ENCODE measurements around the gene EHD4. TPM values are rescaled to one million over a fixed set of nuclear protein-coding genes. Genes with fewer than 3 reads are reported as not detected.

EHD4 gene
- total RNA-seq, 1 donor from 2014 or later = 42.6 TPM

- H3K27ac Mint-ChIP-seq = no peak overlapping the region
- POLR2A ChIA-PET = no interaction called here
- DNase-seq (no peak), ATAC-seq (ENCODE audit: low read depth) (no peak)
- TF ChIP-seq CTCF (IDR thresholded peaks at IDR 0.05) = no peak
- CTCF ChIA-PET = no interaction called here
- H3K9me3 Mint-ChIP-seq = no peaks in the 10 kb centered on the region
- H3K36me3 Mint-ChIP-seq (ENCODE audit: low read depth) = no peaks in the 10 kb centered on the region
- intact Hi-C loops (cut with micrococcal nuclease) = no loop called here
- peaks cover 11% of the 10 kb centered on the region for H3K4me1 Mint-ChIP-seq
- no peak overlapping the region for H3K4me3 Mint-ChIP-seq
- peaks cover 7% of the 10 kb centered on the region for H3K27me3 Mint-ChIP-seq
Observed at GRCh38 chr15:41873711-41874110, 98.6 kb downstream of the EHD4 start.

- Mint-ChIP-seq H3K27ac (no peak overlapping the region), H3K36me3 (ENCODE audit: low read depth) (no peaks in the 10 kb centered on the region), H3K27me3 (peaks cover 7% of the 10 kb centered on the region), H3K9me3 (no peaks in the 10 kb centered on the region), H3K4me1 (peaks cover 11% of the 10 kb centered on the region), H3K4me3 (no peak overlapping the region)
- CTCF ChIA-PET = no interaction called here
- ATAC-seq (ENCODE audit: low read depth) (no peak), DNase-seq (no peak)
- POLR2A ChIA-PET = no interaction called here
- intact Hi-C loops (cut with micrococcal nuclease) = no loop called here
- no peak for TF ChIP-seq CTCF (IDR thresholded peaks at IDR 0.05)
Observed at GRCh38 chr15:41872166-41872747, 100.1 kb downstream of the EHD4 start.

- H3K36me3 Mint-ChIP-seq (ENCODE audit: low read depth) = no peaks in the 10 kb centered on the region
- ChIA-PET POLR2A (no interaction called here), CTCF (no interaction called here)
- H3K4me1 Mint-ChIP-seq = peaks cover 10% of the 10 kb centered on the region
- H3K27me3 Mint-ChIP-seq = peaks cover 7% of the 10 kb centered on the region
- no peak overlapping the region for H3K4me3 Mint-ChIP-seq
- no peak overlapping the region for H3K27ac Mint-ChIP-seq
- ATAC-seq (ENCODE audit: low read depth) = no peak
- intact Hi-C loops (cut with micrococcal nuclease) = no loop called here
- DNase-seq = no peak
- no peaks in the 10 kb centered on the region for H3K9me3 Mint-ChIP-seq
- no peak for TF ChIP-seq CTCF (IDR thresholded peaks at IDR 0.05)
Observed at GRCh38 chr15:41871175-41871905, 101.0 kb downstream of the EHD4 start.

GRCh38 chr15:41870689-41871081, 101.7 kb downstream of the EHD4 start:
- POLR2A ChIA-PET = no interaction called here
- Mint-ChIP-seq H3K36me3 (ENCODE audit: low read depth) (no peaks in the 10 kb centered on the region), H3K4me1 (peaks cover 4% of the 10 kb centered on the region), H3K4me3 (no peak overlapping the region), H3K27me3 (peaks cover 7% of the 10 kb centered on the region), H3K9me3 (no peaks in the 10 kb centered on the region), H3K27ac (no peak overlapping the region)
- no peak for DNase-seq
- intact Hi-C loops (cut with micrococcal nuclease) = no loop called here
- ATAC-seq (ENCODE audit: low read depth) = no peak
- no peak for TF ChIP-seq CTCF (IDR thresholded peaks at IDR 0.05)
- CTCF ChIA-PET = no interaction called here

- H3K27ac Mint-ChIP-seq = no peak overlapping the region
- H3K27me3 Mint-ChIP-seq = peaks cover 5% of the 10 kb centered on the region
- no peak overlapping the region for H3K4me3 Mint-ChIP-seq
- no peaks in the 10 kb centered on the region for H3K36me3 Mint-ChIP-seq (ENCODE audit: low read depth)
- no peaks in the 10 kb centered on the region for H3K4me1 Mint-ChIP-seq
- POLR2A ChIA-PET = no interaction called here
- no peaks in the 10 kb centered on the region for H3K9me3 Mint-ChIP-seq
- intact Hi-C loops (cut with micrococcal nuclease) = no loop called here
- no peak for ATAC-seq (ENCODE audit: low read depth)
- CTCF ChIA-PET = no interaction called here
- TF ChIP-seq CTCF (IDR thresholded peaks at IDR 0.05) = no peak
- DNase-seq = no peak
Observed at GRCh38 chr15:41869770-41870688, 102.3 kb downstream of the EHD4 start.
